Measurements from ENCODE around the gene SNX25. TPM values are rescaled to one million over a fixed set of nuclear protein-coding genes. Genes with fewer than 3 reads are reported as not detected.
"Not testable (repeated sequence)": the region's sequence is repeated elsewhere in the genome, so short reads cannot be mapped to it uniquely, and the experiment has no call there.

SNX25 gene
- total and polyA plus RNA-seq, 10 of the 15 experiments (the other 5 are each of a cell fraction or from before 2014, with no cell fraction given), result 11.2 to 117 (median 62.8) TPM

- intact Hi-C loops (cut with micrococcal nuclease; ENCODE audit: unreplicated experiment) (no loop called here), in situ Hi-C loops (cut with MboI) (no loop called here)
- Histone ChIP-seq H3K9me3 (replicated peaks; ENCODE audit: control insufficient read depth, insufficient read depth, low read length) (no peaks in the 10 kb centered on the region), H3K4me3 (no peak overlapping the region), H4K20me1 (ENCODE audit: control insufficient read depth, insufficient read depth) (no peaks in the 10 kb centered on the region), H3K4me1 (ENCODE audit: control insufficient read depth, insufficient read depth, low read length) (peaks cover 22% of the 10 kb centered on the region), H3K79me2 (ENCODE audit: control insufficient read depth, insufficient read depth, low read length) (peaks cover 70% of the 10 kb centered on the region), H2AFZ (ENCODE audit: control insufficient read depth, low read depth, low read length) (no peak overlapping the region), H3K9ac (ENCODE audit: control insufficient read depth, insufficient read depth, low read length) (no peak overlapping the region), H3K36me3 (ENCODE audit: control insufficient read depth in 2 of 2, insufficient read depth in 2 of 2, low read length in 1 of 2) (no peaks in the 10 kb centered on the region), H3K27ac (ENCODE audit: control insufficient read depth, insufficient read depth) (no peak overlapping the region), H3K27me3 (replicated peaks in 1 of 2; ENCODE audit: control insufficient read depth in 2 of 2, insufficient read depth in 2 of 2, low read length in 1 of 2) (no peaks in the 10 kb centered on the region), H3K4me2 (ENCODE audit: control insufficient read depth, insufficient read depth) (no peak overlapping the region)
- no peak for DNase-seq (ENCODE audit: low read depth, low spot score)
- ChIA-PET CTCF (interaction anchor here (0.7 to 1.2 kb wide), 3 partner anchors 24 to 99 kb away, joined by 3 to 6 read pairs (median 4); no protein-coding TSS in a partner anchor), RAD21 (ENCODE audit: unreplicated experiment) (interaction anchor here (1.6 kb wide), 1 partner anchor 103 kb away, joined by 4 read pairs; no protein-coding TSS in a partner anchor), POLR2A (interaction anchor here (0.6 to 1.6 kb wide), 6 partner anchors 10 to 1910 kb away, joined by 3 to 9 read pairs (median 4); no protein-coding TSS in a partner anchor), SMC1A (ENCODE audit: uncharacterized antibody, unreplicated experiment) (interaction anchor here (1.0 to 7.2 kb wide), 2 partner anchors 49 to 99 kb away, joined by 3 to 119 read pairs; no protein-coding TSS in a partner anchor)
- no peak for ATAC-seq
- TF ChIP-seq SREBF1 (IDR thresholded peaks at IDR 0.05; ENCODE audit: low read length) (no peak), SMAD1 (IDR thresholded peaks at IDR 0.05; ENCODE audit: low read depth, partially characterized antibody) (no peak), HDAC2 (IDR thresholded peaks at IDR 0.05) (no peak), ZNF207 (IDR thresholded peaks at IDR 0.05; ENCODE audit: borderline replicate concordance) (no peak), MEF2A (IDR thresholded peaks at IDR 0.05; ENCODE audit: insufficient read depth, low read depth, low read length) (no peak), SP1 (IDR thresholded peaks at IDR 0.05; ENCODE audit: low read depth, low read length) (no peak), E2F4 (IDR thresholded peaks at IDR 0.05; ENCODE audit: low read depth, low read length) (no peak), NR2F1 (conservative IDR thresholded peaks at IDR 0.05) (no peak), POLR2A (IDR thresholded peaks at IDR 0.05; ENCODE audit: low read depth, low read length) (no peak), DPF2 (IDR thresholded peaks at IDR 0.05) (no peak), RFX5 (IDR thresholded peaks at IDR 0.05; ENCODE audit: low read depth, low read length) (no peak)
- BruUV-seq (replicated peaks), result no TSS peak
- FAIRE-seq, result no peak
- WGBS (ENCODE audit: insufficient coverage, insufficient replicate concordance, low lambda C conversion rate, missing lambda C conversion rate), result 94% methylated on average over 5 of the region's 5 CpGs
Measured at GRCh38 chr4:185207466-185207865, 1.9 kb upstream of the SNX25 start.

GRCh38 chr4:185209852-185210101 is 379 bp downstream of the SNX25 start:
- intact Hi-C loops (cut with micrococcal nuclease; ENCODE audit: unreplicated experiment), result loop anchor here (2.0 to 5.0 kb wide), 2 partner anchors 49 to 188 kb away; partner anchors contain the start of genes ANKRD37 and LRP2BP
- H2AFZ ChIP-seq (ENCODE audit: control insufficient read depth, low read depth, low read length); in situ Hi-C loops (cut with MboI); H4K20me1 ChIP-seq (ENCODE audit: control insufficient read depth, insufficient read depth); H3K36me3 ChIP-seq (ENCODE audit: control insufficient read depth in 2 of 2, insufficient read depth in 2 of 2, low read length in 1 of 2); BruUV-seq (replicated peaks); H3K4me2 ChIP-seq (ENCODE audit: control insufficient read depth, insufficient read depth); H3K9me3 ChIP-seq (replicated peaks; ENCODE audit: control insufficient read depth, insufficient read depth, low read length); FAIRE-seq; DNase-seq (ENCODE audit: low read depth, low spot score); H3K27me3 ChIP-seq (replicated peaks in 1 of 2; ENCODE audit: control insufficient read depth in 2 of 2, insufficient read depth in 2 of 2, low read length in 1 of 2): not testable (repeated sequence)
- peak overlapping the region; percentile 84 for H3K27ac ChIP-seq (ENCODE audit: control insufficient read depth, insufficient read depth)
- H3K79me2 ChIP-seq (ENCODE audit: control insufficient read depth, insufficient read depth, low read length), result peaks cover 71% of the 10 kb centered on the region
- POLR2A ChIA-PET, result interaction anchor here (0.7 to 2.4 kb wide), 8 partner anchors 9 to 187 kb away, joined by 3 to 16 read pairs (median 4); partner anchors contain the start of gene ANKRD37
- CTCF ChIA-PET, result interaction anchor here (1.0 to 1.4 kb wide), 2 partner anchors 69 to 181 kb away, joined by 3 read pairs; no protein-coding TSS in a partner anchor
- SMC1A ChIA-PET (ENCODE audit: uncharacterized antibody, unreplicated experiment), result interaction anchor here (1.2 to 7.2 kb wide), 4 partner anchors 37 to 132 kb away, joined by 3 to 119 read pairs (median 6); no protein-coding TSS in a partner anchor
- ATAC-seq, result peak; percentile 0; the same call in 1 of the 3 replicates
- H3K4me3 ChIP-seq, result peak overlapping the region; percentile 100
- H3K9ac ChIP-seq (ENCODE audit: control insufficient read depth, insufficient read depth, low read length), result peak overlapping the region; percentile 69
- WGBS (ENCODE audit: insufficient coverage, insufficient replicate concordance, low lambda C conversion rate, missing lambda C conversion rate), result 1% methylated on average over 39 of the region's 39 CpGs
- RAD21 ChIA-PET (ENCODE audit: unreplicated experiment), result interaction anchor here (1.0 to 2.5 kb wide), 8 partner anchors 7 to 100 kb away, joined by 3 to 14 read pairs (median 4); no protein-coding TSS in a partner anchor
- peaks cover 29% of the 10 kb centered on the region for H3K4me1 ChIP-seq (ENCODE audit: control insufficient read depth, insufficient read depth, low read length)
